HG03457 (cell line): ENCODE results near the gene FNIP1.
"Not testable (repeated sequence)": the region's sequence is repeated elsewhere in the genome, so short reads cannot be mapped to it uniquely, and the experiment has no call there.

Experiments
- ATAC-seq: cut with Tn5 transposase; IDR thresholded peaks from one replicate; pipeline ENCODE4 v1.9.1; 2021; ENCODE audit warnings: moderate number of reproducible peaks; ENCODE audit not compliant: unreplicated experiment

Gene FNIP1

DNA sequence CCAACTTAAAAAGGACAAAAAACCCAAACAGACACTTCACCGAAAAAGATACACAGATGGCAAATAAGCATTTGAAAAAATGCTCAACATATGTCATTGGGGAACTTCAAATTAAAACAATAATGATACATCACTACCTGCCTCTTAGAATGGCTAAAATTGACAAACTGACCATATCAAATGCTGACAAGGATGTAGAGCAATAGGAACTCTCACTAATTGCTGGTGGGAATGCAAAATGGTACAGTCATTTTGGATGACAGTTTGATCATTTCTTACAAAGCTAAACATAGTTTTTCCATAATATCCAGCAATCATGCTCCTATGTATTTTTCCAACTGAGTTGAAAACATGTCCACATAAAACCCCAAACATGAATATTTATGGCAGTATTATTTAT, 102.9 kb downstream of the FNIP1 start:
- ATAC-seq, result no peak

DNA sequence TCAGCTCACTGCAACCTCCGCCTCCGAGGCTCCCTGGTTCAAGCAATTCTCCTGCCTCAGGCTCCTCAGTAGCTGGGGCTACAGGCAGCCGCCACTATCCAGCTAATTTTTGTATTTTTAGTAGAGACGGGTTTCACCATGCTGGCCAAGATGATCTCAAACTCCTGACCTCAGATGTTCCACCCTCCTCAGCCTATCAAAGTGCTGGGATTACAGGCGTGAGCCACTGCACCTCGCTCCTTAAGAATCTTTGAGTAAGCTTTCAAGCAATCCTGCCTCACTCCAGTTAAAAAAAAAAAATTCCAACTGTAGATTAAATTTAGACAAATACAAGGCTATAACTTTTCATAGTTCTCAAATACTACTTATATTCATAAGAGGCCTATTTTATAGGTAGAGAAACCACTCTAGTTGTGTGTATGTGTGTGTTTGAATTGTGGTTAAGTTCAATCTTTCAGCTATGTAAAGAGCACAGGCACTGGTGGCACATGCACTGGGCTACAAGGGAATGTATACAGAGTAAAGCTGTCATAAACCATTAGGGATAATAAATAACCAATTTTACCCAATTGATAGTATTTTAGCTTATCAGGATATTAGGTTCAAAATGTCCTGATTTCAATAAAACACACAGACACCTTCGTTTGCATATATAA, 111.2 kb downstream of the FNIP1 start:
- ATAC-seq, result no peak

GRCh38 chr5:131684595-131684994, 112.2 kb downstream of the FNIP1 start:
- no peak for ATAC-seq

DNA sequence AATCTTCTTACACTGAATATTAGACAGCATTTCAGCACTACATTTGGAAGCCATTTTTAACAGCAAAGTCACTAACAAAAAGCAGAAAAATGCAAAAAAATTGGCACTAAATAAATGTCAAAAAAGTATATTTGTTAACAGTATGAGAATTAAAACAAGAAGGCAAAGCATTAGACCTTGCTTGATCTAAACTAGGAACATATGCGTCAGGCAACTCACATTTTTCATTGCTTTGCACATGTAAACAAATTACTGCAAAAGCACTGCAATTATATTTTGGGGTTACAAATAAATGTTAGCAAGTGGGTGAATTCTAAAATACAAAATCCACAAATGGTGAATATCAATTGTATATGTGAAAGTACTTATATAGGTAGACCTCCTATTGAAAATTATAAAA, 112.8 kb downstream of the FNIP1 start:
- no peak for ATAC-seq

GRCh38 chr5:131682826-131683225, 114.0 kb downstream of the FNIP1 start:
- ATAC-seq, result no peak

DNA sequence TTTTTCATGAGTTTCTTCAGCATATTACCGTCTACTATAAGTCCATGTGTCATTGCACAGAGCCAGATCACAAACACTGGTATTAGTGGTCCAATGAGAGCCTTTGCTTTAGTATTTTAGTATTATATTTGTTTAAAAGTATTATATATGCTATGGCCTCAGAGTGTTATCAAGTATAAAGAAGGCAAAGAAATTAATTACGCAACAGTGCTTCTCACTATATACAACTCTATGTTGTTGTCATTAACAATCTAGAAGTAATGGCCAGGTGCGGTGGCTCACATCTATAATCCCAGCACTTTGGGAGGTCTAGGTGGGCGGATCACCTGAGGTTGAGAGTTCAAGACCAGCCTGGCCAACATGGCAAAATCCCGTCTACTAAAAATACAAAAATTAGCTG, 114.6 kb downstream of the FNIP1 start:
- no peak for ATAC-seq

DNA sequence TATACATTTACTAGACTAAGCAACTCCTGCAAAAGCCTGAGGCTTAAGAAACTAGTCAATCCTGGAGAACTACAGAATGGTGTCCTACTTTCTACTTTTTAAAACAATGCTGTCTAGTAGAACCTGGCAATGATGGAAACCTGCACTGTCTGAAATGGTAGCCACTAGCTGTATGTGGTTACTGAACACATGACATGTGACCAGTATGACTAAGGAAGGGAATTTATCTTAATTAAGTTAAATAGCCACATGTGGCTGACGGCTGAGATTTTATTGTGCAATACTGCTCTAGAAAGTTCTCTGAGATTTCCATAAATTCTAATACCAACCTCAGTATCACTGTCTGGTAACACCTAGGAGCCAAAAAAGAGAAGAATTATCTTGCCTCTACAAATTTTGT, 116.9 kb downstream of the FNIP1 start:
- no peak for ATAC-seq

GRCh38 chr5:131678273-131678672, 118.5 kb downstream of the FNIP1 start:
- not testable (repeated sequence) for ATAC-seq

GRCh38 chr5:131677115-131677514, 119.7 kb downstream of the FNIP1 start:
- no peak for ATAC-seq

GRCh38 chr5:131672776-131673175, 124.0 kb downstream of the FNIP1 start:
- ATAC-seq, result peak; percentile 11

GRCh38 chr5:131671994-131672655, 124.7 kb downstream of the FNIP1 start:
- no peak for ATAC-seq

- ATAC-seq, result no peak
These were observed 125.4 kb downstream of the FNIP1 start for GRCh38 chr5:131671409-131671808.

DNA sequence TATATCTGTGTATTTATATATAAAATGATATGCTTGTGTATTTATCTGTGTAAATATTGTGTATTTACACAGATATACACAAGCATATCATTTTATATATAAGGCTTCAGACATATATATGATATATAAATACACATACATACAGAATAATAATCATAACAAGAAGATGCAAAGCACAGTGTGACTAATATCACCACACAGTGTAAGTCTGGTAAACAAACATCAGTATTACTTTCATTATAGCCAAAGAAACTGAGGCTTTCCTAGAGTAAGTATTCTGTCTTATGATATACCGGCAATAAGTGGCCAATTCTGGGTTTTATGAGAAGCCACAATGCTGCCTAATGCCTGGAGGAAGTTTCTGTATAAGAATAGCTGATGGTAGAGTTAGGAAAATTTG, 131.9 kb downstream of the FNIP1 start:
- ATAC-seq, result no peak

DNA sequence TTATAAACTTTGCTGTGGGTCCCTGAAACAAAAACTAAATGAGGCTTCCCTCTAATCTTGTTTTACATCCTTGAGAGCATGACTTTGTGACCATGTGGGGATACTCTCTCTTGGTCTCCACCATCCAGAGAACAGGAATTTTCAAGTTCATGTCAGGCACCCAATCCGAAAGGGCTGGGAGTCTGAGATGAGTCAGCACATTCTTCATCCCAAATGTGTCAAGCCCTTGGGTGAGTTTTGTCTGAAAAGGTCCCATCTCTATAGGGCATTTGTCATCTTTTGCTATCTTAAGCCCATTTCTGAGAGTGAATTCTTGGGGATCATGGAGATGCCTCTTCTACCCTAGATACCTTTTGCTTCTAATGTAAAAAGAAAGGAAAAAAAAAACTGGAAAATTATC, 134.9 kb downstream of the FNIP1 start:
- no peak for ATAC-seq

GRCh38 chr5:131659841-131660240, 137.0 kb downstream of the FNIP1 start:
- ATAC-seq, result no peak

- ATAC-seq, result no peak
These were observed 137.5 kb downstream of the FNIP1 start for GRCh38 chr5:131659290-131659689.

- no peak for ATAC-seq
These were observed 142.0 kb downstream of the FNIP1 start for GRCh38 chr5:131654776-131655175.

DNA sequence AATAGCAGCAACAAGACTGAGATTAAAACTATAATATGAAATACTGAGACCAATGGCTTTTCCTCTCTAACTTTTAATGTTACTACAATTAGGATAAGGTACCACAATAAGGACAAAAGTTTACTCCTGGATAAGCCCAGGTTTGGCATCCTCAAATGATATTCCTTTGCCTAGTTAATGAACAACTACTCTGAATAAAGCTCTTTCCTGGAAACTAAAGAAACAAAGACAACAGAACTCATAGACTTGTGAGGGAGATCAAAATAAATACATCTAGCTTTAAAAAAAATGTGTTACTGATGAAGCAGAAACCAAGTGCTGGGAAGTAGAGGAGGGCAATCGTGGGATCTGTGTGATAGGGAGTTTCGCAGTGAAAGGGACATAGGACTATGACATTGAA, 142.5 kb downstream of the FNIP1 start:
- no peak for ATAC-seq

GRCh38 chr5:131649161-131649560, 147.7 kb downstream of the FNIP1 start:
- no peak for ATAC-seq

DNA sequence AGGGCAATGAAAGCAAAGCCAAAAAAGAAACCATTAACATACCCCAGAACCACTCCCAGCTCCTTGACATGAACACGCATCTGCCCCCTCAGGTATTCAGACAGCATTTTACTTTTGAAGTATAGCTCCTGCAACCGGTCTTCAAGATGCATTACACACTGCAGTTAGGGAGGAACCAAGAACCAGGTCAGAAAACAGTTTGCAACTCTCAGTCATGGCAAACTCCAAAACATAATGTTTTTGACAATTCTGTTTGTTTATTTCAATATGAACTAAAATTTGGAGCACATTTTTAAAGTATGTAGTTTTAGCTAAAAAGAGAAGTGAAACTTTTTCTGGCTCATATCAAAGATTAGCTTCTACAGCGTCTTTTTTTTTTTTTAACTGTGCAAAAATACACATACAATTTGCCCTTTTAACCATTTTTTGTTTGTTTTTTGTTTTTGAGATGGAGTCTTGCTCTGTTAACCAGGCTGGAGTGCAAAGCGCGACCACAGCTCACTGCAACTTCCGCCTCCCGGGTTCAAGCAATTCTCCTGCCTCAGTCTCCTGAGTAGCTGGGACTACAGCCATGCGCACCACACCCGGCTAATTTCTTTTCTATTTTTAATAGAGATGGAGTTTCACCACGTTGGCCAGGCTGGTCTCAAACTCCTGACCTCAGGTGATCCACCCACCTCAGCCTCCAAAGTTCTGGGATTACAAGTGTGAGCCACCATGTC, 149.6 kb downstream of the FNIP1 start:
- peak; percentile 73 for ATAC-seq

DNA sequence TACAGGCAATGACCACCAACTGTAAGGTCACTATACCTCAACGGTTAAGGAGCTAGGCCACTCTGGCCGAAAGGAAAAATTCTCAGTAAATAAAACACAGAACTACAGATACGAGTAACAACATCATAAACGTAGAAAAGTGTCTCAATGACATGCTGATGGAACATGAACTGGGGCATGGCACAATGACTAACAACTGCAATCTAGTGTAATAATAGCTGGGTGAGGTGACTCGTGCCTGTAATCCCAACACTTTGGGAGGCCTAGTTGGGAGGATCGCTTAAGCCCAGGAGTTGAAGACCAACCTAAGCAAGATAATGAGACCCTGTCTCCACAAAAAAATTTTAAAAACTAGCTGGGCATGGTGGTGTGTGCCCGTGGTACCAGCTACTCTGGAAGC, 152.0 kb downstream of the FNIP1 start:
- ATAC-seq, result no peak

DNA sequence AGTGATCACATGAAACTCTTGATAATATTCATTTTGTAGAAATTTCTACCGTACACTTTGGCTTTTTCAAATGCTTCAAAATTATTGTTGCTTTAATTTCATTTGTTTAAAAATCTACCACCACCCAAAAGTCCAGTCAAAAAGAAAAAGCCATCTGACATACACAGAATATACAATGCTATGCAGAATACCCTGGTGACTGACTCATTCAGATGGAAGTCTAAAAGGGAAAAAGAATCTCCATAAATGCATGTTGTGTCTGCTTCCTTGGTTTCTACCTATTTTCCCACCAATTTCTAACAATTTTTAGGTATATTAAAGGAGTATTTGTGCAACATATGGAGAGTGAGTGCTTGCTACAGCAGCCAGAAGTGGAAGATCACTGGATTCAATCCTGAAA, 152.4 kb downstream of the FNIP1 start:
- ATAC-seq, result no peak
